ENCODE data around the gene IMPA2.
A peak's percentile ranks its signal among the peaks of the same experiment; 100 is the strongest.
"Not testable (repeated sequence)": the region's sequence is repeated elsewhere in the genome, so short reads cannot be mapped to it uniquely, and the experiment has no call there.

The IMPA2 gene

GRCh38 chr18:12029786-12030584, 48.7 kb downstream of the IMPA2 start:
- no peak for DNase-seq (ENCODE audit: low read depth)

- DNase-seq (ENCODE audit: low read depth), result no peak
Measured at GRCh38 chr18:12030670-12031069, 49.4 kb downstream of the IMPA2 start.

- DNase-seq (ENCODE audit: low read depth), result no peak
Measured at GRCh38 chr18:12031181-12031580, 49.9 kb downstream of the IMPA2 start.

- DNase-seq (ENCODE audit: low read depth), result no peak
Measured at GRCh38 chr18:12031846-12032245, 50.5 kb downstream of the IMPA2 start.

GRCh38 chr18:12032786-12033642, 51.7 kb downstream of the IMPA2 start:
- no peak for DNase-seq (ENCODE audit: low read depth)

- no peak for DNase-seq (ENCODE audit: low read depth)
Measured at GRCh38 chr18:12033643-12034025, 52.3 kb downstream of the IMPA2 start.

GRCh38 chr18:12034241-12035100, 53.2 kb downstream of the IMPA2 start:
- DNase-seq (ENCODE audit: low read depth), result no peak

- no peak for DNase-seq (ENCODE audit: low read depth)
Measured at GRCh38 chr18:12035481-12035880, 54.2 kb downstream of the IMPA2 start.

- no peak for DNase-seq (ENCODE audit: low read depth)
Measured at GRCh38 chr18:12036201-12036751, 55.0 kb downstream of the IMPA2 start.

GRCh38 chr18:12038082-12038638, 56.9 kb downstream of the IMPA2 start:
- DNase-seq (ENCODE audit: low read depth), result no peak

- DNase-seq (ENCODE audit: low read depth), result peak; percentile 35
Measured at GRCh38 chr18:12038639-12039539, 57.6 kb downstream of the IMPA2 start.

- DNase-seq (ENCODE audit: low read depth), result not testable (repeated sequence)
Measured at GRCh38 chr18:12039540-12039930, 58.2 kb downstream of the IMPA2 start.

GRCh38 chr18:12041561-12041960, 60.3 kb downstream of the IMPA2 start:
- no peak for DNase-seq (ENCODE audit: low read depth)

GRCh38 chr18:12043811-12044210, 62.5 kb downstream of the IMPA2 start:
- no peak for DNase-seq (ENCODE audit: low read depth)

- DNase-seq (ENCODE audit: low read depth), result no peak
Measured at GRCh38 chr18:12044591-12044990, 63.3 kb downstream of the IMPA2 start.

- DNase-seq (ENCODE audit: low read depth), result no peak
Measured at GRCh38 chr18:12046046-12046750, 64.9 kb downstream of the IMPA2 start.

- DNase-seq (ENCODE audit: low read depth), result no peak
Measured at GRCh38 chr18:12046751-12047335, 65.5 kb downstream of the IMPA2 start.

GRCh38 chr18:12048010-12048826, 66.9 kb downstream of the IMPA2 start:
- no peak for DNase-seq (ENCODE audit: low read depth)

- no peak for DNase-seq (ENCODE audit: low read depth)
Measured at GRCh38 chr18:12048827-12049175, 67.5 kb downstream of the IMPA2 start.

Measured in stimulated activated CD8-positive, alpha-beta memory T cell treated with anti-CD3 and anti-CD28 coated beads, Interleukin-15, amount 100 ng/mL, for 1 hour (primary cell).